CD4-positive, alpha-beta T cell treated with Interleukin-17A for 4 hours (primary cell): ENCODE data around the gene KLF18.
"Not testable (repeated sequence)": the region's sequence is repeated elsewhere in the genome, so short reads cannot be mapped to it uniquely, and the experiment has no call there.

ENCODE experiments used
- DNase-seq: peaks from one replicate; pipeline ENCODE4 v3.0.0-alpha.2; 2020; ENCODE audit warnings: mixed read lengths

The KLF18 gene

GRCh38 chr1:44119525-44119924 is 21.9 kb downstream of the KLF18 start:
- no peak for DNase-seq

- DNase-seq, result no peak
Observed at GRCh38 chr1:44118682-44119081, 22.7 kb downstream of the KLF18 start, which contains the start of gene KLF17. Gene KLF17 (plus strand): TSS chr1:44118821. CDS start chr1:44118908, 87 bp downstream.

DNA sequence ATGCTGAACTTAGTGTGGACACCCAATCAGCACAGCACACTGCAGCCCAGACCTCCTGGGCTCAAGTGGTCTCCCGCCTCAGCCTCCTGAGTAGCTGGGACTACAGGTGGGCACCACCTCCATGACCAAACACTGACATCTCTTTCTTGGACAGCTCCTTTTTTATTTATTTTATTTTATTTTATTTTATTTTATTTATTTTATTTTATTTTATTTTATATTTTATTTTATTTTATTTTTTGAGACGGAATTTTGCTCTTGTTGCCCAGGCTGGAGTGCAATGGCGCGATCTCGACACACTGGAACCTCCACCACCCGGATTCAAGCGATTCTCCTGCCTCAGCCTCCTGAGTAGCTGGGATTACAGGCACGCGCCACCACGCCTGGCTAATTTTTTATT is 24.2 kb downstream of the KLF18 start:
- DNase-seq, result not testable (repeated sequence)

- no peak for DNase-seq
Observed at GRCh38 chr1:44114098-44114497, 27.3 kb downstream of the KLF18 start.

GRCh38 chr1:44113095-44113609 is 28.3 kb downstream of the KLF18 start:
- no peak for DNase-seq

DNA sequence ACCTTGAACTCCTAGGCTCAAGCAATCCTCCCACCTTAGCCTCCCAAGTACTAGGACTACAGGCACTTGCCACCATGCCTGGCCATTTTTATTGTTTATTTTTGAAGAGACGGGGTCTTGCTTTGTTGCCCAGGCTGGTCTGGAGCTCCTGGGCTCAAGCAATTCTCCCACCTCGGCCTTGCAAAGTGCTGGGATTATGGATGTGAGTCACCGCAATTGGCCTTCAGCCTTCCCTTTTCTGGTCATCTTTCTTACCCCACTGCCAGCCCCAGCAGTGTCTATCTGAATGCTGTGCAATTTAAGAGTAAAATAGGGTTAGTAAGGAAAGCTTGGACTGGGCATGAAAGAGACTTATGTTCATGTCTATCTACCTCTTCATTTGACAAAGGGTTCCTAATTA is 28.9 kb downstream of the KLF18 start:
- DNase-seq, result no peak

DNA sequence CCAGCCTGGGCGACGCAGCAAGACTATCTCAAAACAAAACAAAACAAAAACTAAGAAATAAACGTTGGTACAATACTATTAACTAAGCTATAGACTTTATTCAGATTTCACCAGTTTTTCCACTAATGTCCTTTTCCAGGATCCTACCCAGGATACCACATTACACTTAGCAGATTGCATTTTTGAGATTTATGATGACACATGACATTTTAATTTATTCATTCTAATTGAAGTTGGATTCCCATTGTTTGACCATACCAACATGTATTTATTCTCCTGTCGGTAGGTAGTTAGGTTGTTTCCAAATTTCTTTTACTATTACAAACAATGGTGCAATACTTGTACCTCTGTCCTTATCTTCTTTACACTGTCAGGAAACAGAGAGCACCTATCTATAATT is 29.6 kb downstream of the KLF18 start:
- no peak for DNase-seq

GRCh38 chr1:44110916-44111315 is 30.5 kb downstream of the KLF18 start:
- DNase-seq, result no peak

DNA sequence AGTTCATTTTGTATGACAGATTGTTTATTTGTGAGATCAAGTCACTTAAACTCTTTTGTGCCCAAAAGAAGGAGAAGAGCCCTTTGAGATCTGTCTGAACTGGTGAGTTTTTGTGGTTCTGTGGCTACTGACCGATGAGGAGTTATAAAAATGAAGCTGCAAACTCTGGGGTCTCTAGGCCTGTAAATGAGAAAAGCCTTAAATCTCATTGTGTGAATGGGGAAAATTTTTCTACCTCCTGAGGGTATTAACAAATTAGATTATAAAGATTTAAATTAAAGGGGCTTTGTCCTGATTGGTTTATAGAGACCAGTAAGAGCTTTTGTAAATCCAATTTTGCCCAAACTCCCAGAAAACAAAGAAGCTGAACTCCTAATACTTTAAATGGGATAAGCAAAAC is 32.5 kb downstream of the KLF18 start:
- DNase-seq, result no peak

GRCh38 chr1:44108241-44108640 is 33.2 kb downstream of the KLF18 start:
- DNase-seq, result no peak

DNA sequence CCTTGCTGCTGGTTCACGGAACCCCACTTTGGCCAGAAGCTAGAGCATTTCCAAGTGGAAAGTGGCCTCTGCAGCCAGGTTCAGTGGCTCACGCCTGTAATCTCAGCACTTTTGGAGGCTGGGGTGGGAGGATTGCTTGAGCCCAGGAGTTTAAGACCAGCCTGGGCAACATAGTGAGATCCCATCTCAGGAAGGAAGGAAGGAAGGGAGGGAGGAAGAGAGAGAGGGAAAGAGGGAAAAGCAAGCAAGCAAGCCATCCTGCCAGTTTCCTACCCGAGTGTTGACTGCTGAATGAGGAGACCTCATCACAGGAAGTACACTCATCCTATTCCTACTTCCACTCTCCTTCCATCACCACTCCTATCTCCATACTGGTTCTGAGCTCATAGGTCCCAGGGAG is 35.6 kb downstream of the KLF18 start:
- DNase-seq, result no peak

DNA sequence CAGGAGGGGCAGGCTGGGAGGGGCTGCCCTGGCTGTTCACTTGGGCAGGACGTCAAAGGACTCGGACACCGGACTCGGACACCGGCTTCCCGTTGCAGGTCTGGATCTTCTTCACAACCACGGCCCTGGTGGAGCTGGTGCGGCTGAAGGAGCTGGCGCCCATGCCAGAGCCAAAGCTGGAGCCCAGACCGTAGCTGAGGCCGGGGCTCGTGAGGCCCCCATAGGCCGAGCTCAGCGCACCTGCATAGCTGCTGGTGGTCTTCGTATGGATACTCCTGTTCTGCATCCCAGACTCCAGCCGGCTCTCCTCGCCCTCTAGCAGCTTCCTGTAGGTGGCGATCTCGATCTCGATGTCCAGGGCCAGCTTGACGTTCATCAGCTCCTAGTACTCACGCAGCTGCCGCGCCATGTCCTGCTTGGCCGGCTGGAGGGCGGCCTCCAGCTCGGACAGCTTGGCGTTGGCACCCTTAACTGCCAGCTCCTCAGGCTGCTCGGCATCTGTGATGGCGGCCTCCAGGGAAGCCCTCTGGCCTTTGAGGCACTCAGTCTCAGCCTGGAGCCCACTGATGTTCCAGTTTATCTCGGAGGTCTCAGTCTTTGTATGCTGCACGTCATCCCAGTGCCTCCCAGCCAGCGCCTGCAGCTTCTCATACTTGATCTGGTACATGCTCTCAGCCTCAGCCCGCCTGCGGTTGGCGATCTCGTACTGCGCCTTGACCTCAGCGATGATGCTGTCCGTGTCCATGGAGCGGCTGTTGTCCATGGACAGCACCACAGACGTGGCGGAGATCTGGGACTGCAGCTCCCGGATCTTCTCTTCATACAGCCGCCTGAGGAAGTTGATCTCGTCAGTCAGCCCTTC is 37.9 kb downstream of the KLF18 start:
- DNase-seq, result no peak

DNA sequence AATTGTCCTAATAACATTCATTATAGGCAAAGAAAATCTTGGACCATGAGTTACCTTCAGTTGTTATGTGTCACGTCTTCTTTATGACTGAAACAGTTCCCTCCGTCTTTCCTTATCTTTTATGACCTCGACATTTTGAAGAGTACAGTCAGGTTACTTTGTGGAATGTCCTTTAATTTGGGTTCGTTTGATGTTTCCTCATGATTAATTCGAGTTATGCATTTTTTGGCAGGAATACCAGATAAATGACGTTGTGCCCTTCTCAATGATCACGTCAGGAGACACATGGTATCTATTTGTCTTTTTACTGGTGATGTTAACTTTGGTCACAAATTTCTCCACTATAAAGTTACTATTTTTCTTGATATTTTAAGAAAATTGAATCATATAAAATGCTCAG is 40.1 kb downstream of the KLF18 start:
- DNase-seq, result no peak

DNA sequence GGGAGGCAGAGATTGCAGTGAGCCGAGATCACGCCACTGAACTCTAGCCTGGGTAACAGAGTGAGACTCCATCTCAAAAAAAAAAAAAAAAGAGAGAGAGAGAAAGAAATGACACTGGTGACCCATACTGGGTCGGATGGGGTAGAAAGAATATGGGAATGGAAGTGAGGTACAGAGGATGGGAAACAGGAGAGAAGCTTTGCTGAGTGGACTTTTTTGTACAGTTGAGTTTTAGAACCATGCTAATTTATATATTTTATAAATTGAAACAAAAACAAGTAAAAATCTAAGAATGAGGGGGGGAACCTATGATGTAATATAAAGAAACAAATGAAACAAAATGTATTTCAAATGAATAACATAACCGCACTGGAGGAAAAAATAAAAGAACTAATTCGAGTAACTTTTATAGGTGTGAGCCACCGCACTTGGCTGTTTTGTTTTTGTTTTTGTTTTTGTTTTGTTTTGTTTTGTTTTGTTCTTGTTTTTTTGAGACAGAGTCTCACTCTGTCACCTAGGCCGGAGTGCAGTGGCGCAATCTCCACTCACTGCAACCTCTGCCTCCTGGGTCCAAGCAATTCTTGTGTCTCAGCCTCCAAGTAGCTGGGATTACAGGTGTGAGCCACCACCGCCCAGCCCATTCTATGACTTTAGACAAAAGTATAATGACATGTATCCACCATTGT is 41.1 kb downstream of the KLF18 start:
- no peak for DNase-seq

GRCh38 chr1:44094047-44094446 is 47.4 kb downstream of the KLF18 start:
- DNase-seq, result no peak

DNA sequence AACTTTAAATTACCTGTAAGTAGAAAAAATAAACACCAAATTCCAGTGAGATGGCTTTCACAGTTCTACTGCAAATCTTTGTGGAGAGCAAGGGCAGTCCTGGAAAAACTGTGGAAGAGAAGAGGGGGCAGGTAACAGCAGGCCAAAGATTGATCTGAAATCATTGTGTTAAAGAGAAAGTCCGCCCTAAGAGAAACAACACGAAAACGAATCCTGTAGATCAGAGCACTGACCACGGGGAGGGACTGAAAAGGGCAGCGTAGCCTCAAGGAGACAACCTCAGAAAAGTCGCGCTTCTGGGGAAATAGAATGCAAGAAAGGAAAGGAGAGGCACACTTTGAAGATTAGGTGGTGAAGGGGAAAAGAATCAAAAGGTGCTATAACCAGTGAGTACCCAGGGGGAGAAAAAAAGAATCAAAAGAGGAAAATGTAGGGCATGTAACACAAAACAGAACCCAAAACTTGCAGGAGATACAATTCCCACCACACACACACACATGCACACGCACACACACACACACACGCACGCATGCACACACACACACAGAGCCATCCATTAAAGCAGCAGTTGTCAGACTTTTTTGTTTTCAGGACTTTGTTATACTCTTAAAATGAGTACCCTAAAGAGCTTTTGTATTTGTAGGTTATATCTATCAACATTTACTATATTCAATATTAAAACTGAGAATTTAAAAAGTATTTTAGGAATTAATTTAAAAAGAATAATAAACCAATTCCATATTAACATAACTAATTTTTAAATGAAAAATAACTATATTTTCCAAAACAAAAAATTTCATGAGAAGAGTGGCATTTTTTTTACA is 50.8 kb downstream of the KLF18 start:
- DNase-seq, result no peak

- no peak for DNase-seq
Observed at GRCh38 chr1:44089371-44090048, 51.9 kb downstream of the KLF18 start.
